Liver (tissue), 9 donors: ENCODE measurements around the gene ISM2. TPM values are rescaled to one million over a fixed set of nuclear protein-coding genes. Genes with fewer than 3 reads are reported as not detected.

ENCODE experiments used
- DNase-seq: peaks from one replicate; pipeline ENCODE4 v3.0.0-alpha.2; 2017; ENCODE audit warnings: low spot score
- H3K27ac ChIP-seq, 2 donors: one replicate each; pipeline ENCODE4 v1.7.0; 2013; ENCODE audit warnings: inconsistent platforms in 2 of 2, low read length in 2 of 2, control low read depth in 1 of 2, low read depth in 1 of 2, mild to moderate bottlenecking in 1 of 2
- H3K27me3 ChIP-seq, 4 donors: one replicate each; pipeline versions ENCODE4 v1.6.1 to v1.7.0; 2013; ENCODE audit warnings: low read length in 3 of 4, inconsistent platforms in 1 of 4, mild to moderate bottlenecking in 1 of 4, moderate library complexity in 1 of 4; ENCODE audit not compliant: control insufficient read depth in 4 of 4, insufficient read depth in 4 of 4
- H3K36me3 ChIP-seq, 4 donors: one replicate each; pipeline versions ENCODE4 v1.6.1 to v1.7.0; 2013; ENCODE audit warnings: low read length in 3 of 4, mild to moderate bottlenecking in 3 of 4, low read depth in 1 of 4, moderate library complexity in 1 of 4; ENCODE audit not compliant: control insufficient read depth in 4 of 4, insufficient read depth in 3 of 4
- H3K4me1 ChIP-seq, 4 donors: one replicate each; pipeline versions ENCODE4 v1.6.1 to v1.7.0; 2013; ENCODE audit warnings: low read length in 3 of 4, mild to moderate bottlenecking in 3 of 4, moderate library complexity in 1 of 4; ENCODE audit not compliant: control insufficient read depth in 4 of 4, insufficient read depth in 4 of 4
- H3K4me3 ChIP-seq, 3 donors: one replicate each; pipeline versions ENCODE4 v1.6.1 to v1.7.0; 2013; ENCODE audit warnings: low read length in 3 of 3, control low read depth in 1 of 3, low read depth in 1 of 3, mild to moderate bottlenecking in 1 of 3
- H3K9ac ChIP-seq, 2 donors: one replicate each; pipeline ENCODE4 v1.7.0; 2013; ENCODE audit warnings: low read length in 2 of 2, mild to moderate bottlenecking in 2 of 2, moderate library complexity in 2 of 2, control low read depth in 1 of 2, low read depth in 1 of 2
- H3K9me3 ChIP-seq, 4 donors: one replicate each; pipeline versions ENCODE4 v1.6.1 to v1.7.0; 2013; ENCODE audit warnings: low read length in 3 of 4; ENCODE audit not compliant: control insufficient read depth in 4 of 4
- ATF3 ChIP-seq: IDR thresholded peaks from 2 replicates; pipeline ENCODE4 v1.6.1; 2016; ENCODE audit warnings: antibody characterized with exemption
- EGR1 ChIP-seq, 2 donors: IDR thresholded peaks; 2 replicates each; pipeline ENCODE4 v1.6.1; 2016 to 2018; ENCODE audit warnings: antibody characterized with exemption in 2 of 2, low read depth in 2 of 2
- GABPA ChIP-seq, 2 donors: IDR thresholded peaks in 1 of 2; conservative IDR thresholded peaks in 1 of 2; 2 replicates each; pipeline ENCODE4 v1.6.1; 2016; ENCODE audit warnings: antibody characterized with exemption in 2 of 2, mild to moderate bottlenecking in 1 of 2, moderate library complexity in 1 of 2
- HNF4A ChIP-seq, 2 donors: conservative IDR thresholded peaks; 2 replicates each; pipeline ENCODE4 v1.6.1; 2016; ENCODE audit warnings: antibody characterized with exemption in 2 of 2, mild to moderate bottlenecking in 2 of 2
- HNF4G ChIP-seq: IDR thresholded peaks from 2 replicates; pipeline ENCODE4 v1.6.1; 2016; ENCODE audit warnings: antibody characterized with exemption
- JUND ChIP-seq, 2 donors: IDR thresholded peaks; 2 replicates each; pipeline ENCODE4 v1.6.1; 2016; ENCODE audit warnings: antibody characterized with exemption in 2 of 2
- RAD21 ChIP-seq, 2 donors: IDR thresholded peaks; 2 replicates each; pipeline ENCODE4 v1.6.1; 2016; ENCODE audit warnings: antibody characterized with exemption in 2 of 2, mild to moderate bottlenecking in 2 of 2
- RXRA ChIP-seq, 2 donors: IDR thresholded peaks; 2 replicates each; pipeline ENCODE4 v1.6.1; 2017 to 2018; ENCODE audit warnings: antibody characterized with exemption in 2 of 2, mild to moderate bottlenecking in 1 of 2
- SP1 ChIP-seq: IDR thresholded peaks from 2 replicates; pipeline ENCODE4 v1.6.1; 2018; ENCODE audit warnings: antibody characterized with exemption, mild to moderate bottlenecking
- TAF1 ChIP-seq: conservative IDR thresholded peaks from 2 replicates; pipeline ENCODE4 v1.6.1; 2016; ENCODE audit warnings: antibody characterized with exemption, mild to moderate bottlenecking
- YY1 ChIP-seq: IDR thresholded peaks from 2 replicates; pipeline ENCODE4 v1.6.1; 2016; ENCODE audit warnings: antibody characterized with exemption, mild to moderate bottlenecking
- ZBTB33 ChIP-seq: IDR thresholded peaks from 2 replicates; pipeline ENCODE4 v1.6.1; 2016; ENCODE audit warnings: antibody characterized with exemption
- WGBS: extraction: QIAGEN DNeasy Blood & Tissue Kit; methylation state at CpG from one replicate; pipeline ENCODE4 v1.1.7; 2013; 5-methylcytosine and 5-hydroxymethylcytosine counted together
- polyA plus RNA-seq, 2 donors: library from polyadenylated mRNA; stranded (reverse) in 1 of 2; unstranded in 1 of 2; fragments of 200-250 nt in 1 of 2; fragments of >200 nt in 1 of 2; fragmentation: Nextera tagmentation in 1 of 2; extraction: Ambion mirVana in 1 of 2; gene quantifications; one replicate each; pipeline versions ENCODE4 v1.2.1 to v1.2.3, GENCODE V29; 2013 to 2015
- total RNA-seq, 2 donors: library from RNA; depleted of rRNA; stranded (reverse); fragments of >200 nt; gene quantifications; one replicate each; pipeline ENCODE4 v1.2.3, GENCODE V29; 2014
- donor health status: healthy.
- donor health status: healthy.
- donor health status: healthy.
- donor health status: healthy.
- donor health status: healthy.

Gene ISM2
- total and polyA plus RNA-seq, 4 donors: not detected

- H3K36me3 ChIP-seq: peaks cover 3 to 9% (median 6%) of the 10 kb centered on the region in 4 donors
- DNase-seq: no peak
- 91% methylated on average over 3 of the region's 3 CpGs for WGBS
Observed at GRCh38 chr14:77523109-77523508, 24.5 kb upstream of the ISM2 start.

GRCh38 chr14:77520555-77520954 lies 21.9 kb upstream of the ISM2 start:
- no peak for DNase-seq
- no peak overlapping the region for H3K27ac ChIP-seq
- H3K9me3 ChIP-seq: no peaks in the 10 kb centered on the region
- peaks cover 3 to 21% (median 13%) of the 10 kb centered on the region in 4 donors for H3K36me3 ChIP-seq
- H3K27me3 ChIP-seq: no peaks in the 10 kb centered on the region
- TF ChIP-seq ZBTB33: no peak
- no peak overlapping the region for H3K9ac ChIP-seq
- H3K4me1 ChIP-seq: no peaks in the 10 kb centered on the region
- no peak overlapping the region for H3K4me3 ChIP-seq
- 95% methylated on average over 4 of the region's 4 CpGs for WGBS

More at GRCh38 chr14:77523109-77523508, 24.5 kb upstream of the ISM2 start:
- Histone ChIP-seq H3K27ac (no peak overlapping the region), H3K4me1 (no peaks in the 10 kb centered on the region), H3K9me3 (no peaks in the 10 kb centered on the region), H3K9ac (no peak overlapping the region), H3K4me3 (no peak overlapping the region), H3K27me3 (no peaks in the 10 kb centered on the region)
- no peak for TF ChIP-seq JUND (IDR thresholded peaks at IDR 0.05)
- no peak for TF ChIP-seq RXRA (IDR thresholded peaks at IDR 0.05)

- DNase-seq: no peak
- Histone ChIP-seq H3K9me3 (no peaks in the 10 kb centered on the region), H3K9ac (no peak overlapping the region), H3K27ac (no peak overlapping the region), H3K4me3 (no peak overlapping the region), H3K27me3 (no peaks in the 10 kb centered on the region), H3K36me3 (peaks cover 3 to 38% (median 23%) of the 10 kb centered on the region in 4 donors), H3K4me1 (no peaks in the 10 kb centered on the region)
- TF ChIP-seq HNF4A (conservative IDR thresholded peaks at IDR 0.05) (no peak), JUND (IDR thresholded peaks at IDR 0.05) (no peak), EGR1 (IDR thresholded peaks at IDR 0.05; ENCODE audit: low read depth in 2 of 2) (no peak), RXRA (IDR thresholded peaks at IDR 0.05) (no peak), SP1 (no peak), ATF3 (no peak), ZBTB33 (no peak)
Observed at GRCh38 chr14:77516126-77516525, 17.5 kb upstream of the ISM2 start.

- H3K36me3 ChIP-seq: peaks cover 0 to 25% (median 13%) of the 10 kb centered on the region in 4 donors
- H3K4me3 ChIP-seq: no peak overlapping the region
- H3K9ac ChIP-seq: no peak overlapping the region
- no peaks in the 10 kb centered on the region for H3K9me3 ChIP-seq
- no peak for DNase-seq
- no peaks in the 10 kb centered on the region for H3K4me1 ChIP-seq
- 94% methylated on average over 8 of the region's 8 CpGs for whole genome bisulfite sequencing
- H3K27me3 ChIP-seq: no peaks in the 10 kb centered on the region
- H3K27ac ChIP-seq: no peak overlapping the region
- TF ChIP-seq TAF1 (no peak), ZBTB33 (no peak), ATF3 (no peak), EGR1 (IDR thresholded peaks at IDR 0.05; ENCODE audit: low read depth in 2 of 2) (no peak), RAD21 (IDR thresholded peaks at IDR 0.05) (no peak), YY1 (no peak), RXRA (IDR thresholded peaks at IDR 0.05) (no peak), HNF4G (no peak), GABPA (IDR thresholded peaks at IDR 0.05 in 1 of 2, conservative IDR thresholded peaks at IDR 0.05 in 1 of 2) (no peak)
Observed at GRCh38 chr14:77511486-77512162, 13.0 kb upstream of the ISM2 start.
